ENCODE results near the gene AMOTL2.

AMOTL2 gene

DNA sequence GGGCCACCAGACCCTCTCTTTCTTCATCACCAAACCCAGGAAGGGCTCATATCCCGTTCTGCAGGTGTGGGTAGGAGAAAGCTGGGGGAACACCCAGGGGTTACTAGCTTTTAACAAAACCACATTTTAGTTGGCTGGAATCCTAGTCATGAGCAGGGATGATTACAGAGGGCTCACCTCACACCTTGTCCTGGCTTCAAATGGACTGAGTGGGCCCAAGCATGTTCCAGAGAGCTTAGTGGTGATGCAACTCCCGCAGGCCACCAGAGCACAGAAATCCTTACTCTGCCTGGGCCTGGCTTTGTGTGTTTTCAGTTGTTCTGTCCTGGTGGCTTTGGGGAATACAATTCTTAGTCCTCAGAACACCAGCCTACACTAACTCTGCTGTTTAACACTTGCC, 66.8 kb downstream of the AMOTL2 start:
- TF ChIP-seq, protein P1, sequence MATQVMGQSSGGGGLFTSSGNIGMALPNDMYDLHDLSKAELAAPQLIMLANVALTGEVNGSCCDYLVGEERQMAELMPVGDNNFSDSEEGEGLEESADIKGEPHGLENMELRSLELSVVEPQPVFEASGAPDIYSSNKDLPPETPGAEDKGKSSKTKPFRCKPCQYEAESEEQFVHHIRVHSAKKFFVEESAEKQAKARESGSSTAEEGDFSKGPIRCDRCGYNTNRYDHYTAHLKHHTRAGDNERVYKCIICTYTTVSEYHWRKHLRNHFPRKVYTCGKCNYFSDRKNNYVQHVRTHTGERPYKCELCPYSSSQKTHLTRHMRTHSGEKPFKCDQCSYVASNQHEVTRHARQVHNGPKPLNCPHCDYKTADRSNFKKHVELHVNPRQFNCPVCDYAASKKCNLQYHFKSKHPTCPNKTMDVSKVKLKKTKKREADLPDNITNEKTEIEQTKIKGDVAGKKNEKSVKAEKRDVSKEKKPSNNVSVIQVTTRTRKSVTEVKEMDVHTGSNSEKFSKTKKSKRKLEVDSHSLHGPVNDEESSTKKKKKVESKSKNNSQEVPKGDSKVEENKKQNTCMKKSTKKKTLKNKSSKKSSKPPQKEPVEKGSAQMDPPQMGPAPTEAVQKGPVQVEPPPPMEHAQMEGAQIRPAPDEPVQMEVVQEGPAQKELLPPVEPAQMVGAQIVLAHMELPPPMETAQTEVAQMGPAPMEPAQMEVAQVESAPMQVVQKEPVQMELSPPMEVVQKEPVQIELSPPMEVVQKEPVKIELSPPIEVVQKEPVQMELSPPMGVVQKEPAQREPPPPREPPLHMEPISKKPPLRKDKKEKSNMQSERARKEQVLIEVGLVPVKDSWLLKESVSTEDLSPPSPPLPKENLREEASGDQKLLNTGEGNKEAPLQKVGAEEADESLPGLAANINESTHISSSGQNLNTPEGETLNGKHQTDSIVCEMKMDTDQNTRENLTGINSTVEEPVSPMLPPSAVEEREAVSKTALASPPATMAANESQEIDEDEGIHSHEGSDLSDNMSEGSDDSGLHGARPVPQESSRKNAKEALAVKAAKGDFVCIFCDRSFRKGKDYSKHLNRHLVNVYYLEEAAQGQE (IDR thresholded peaks at IDR 0.05; ENCODE audit: insufficient read depth in 1 of 2, low read depth in 2 of 2, low read length in 2 of 2): no peak
- no peak for TF ChIP-seq FOXP2 (optimal IDR thresholded peaks at IDR 0.05; ENCODE audit: borderline replicate concordance, extremely low read depth, extremely low read length, insufficient read depth)
- no peak for TF ChIP-seq SIN3A (IDR thresholded peaks at IDR 0.05; ENCODE audit: borderline replicate concordance, insufficient read depth, low read length)
- TF ChIP-seq TAF1 (IDR thresholded peaks at IDR 0.05; ENCODE audit: borderline replicate concordance, insufficient read depth, low read length): no peak
- TF ChIP-seq POLR2AphosphoS5 (IDR thresholded peaks at IDR 0.05; ENCODE audit: low read depth, low read length): no peak

GRCh38 chr3:134306320-134306719, 67.9 kb downstream of the AMOTL2 start:
- no peak for TF ChIP-seq SIN3A (IDR thresholded peaks at IDR 0.05; ENCODE audit: borderline replicate concordance, insufficient read depth, low read length)
- TF ChIP-seq FOXP2 (optimal IDR thresholded peaks at IDR 0.05; ENCODE audit: borderline replicate concordance, extremely low read depth, extremely low read length, insufficient read depth): no peak
- TF ChIP-seq TAF1 (IDR thresholded peaks at IDR 0.05; ENCODE audit: borderline replicate concordance, insufficient read depth, low read length): no peak
- TF ChIP-seq POLR2AphosphoS5 (IDR thresholded peaks at IDR 0.05; ENCODE audit: low read depth, low read length): no peak
- TF ChIP-seq, protein P1 (IDR thresholded peaks at IDR 0.05; ENCODE audit: insufficient read depth in 1 of 2, low read depth in 2 of 2, low read length in 2 of 2): no peak

Data from PFSK-1 (cell line).